HG02884 (cell line): Measurements from ENCODE around the gene YJU2.

ENCODE experiments used
- ATAC-seq: cut with Tn5 transposase; IDR thresholded peaks from one replicate; pipeline ENCODE4 v1.9.1; 2021; ENCODE audit warnings: mild to moderate bottlenecking, moderate library complexity; ENCODE audit not compliant: unreplicated experiment

Gene YJU2

GRCh38 chr19:4295972-4296771, 49.3 kb downstream of the YJU2 start:
- ATAC-seq: no peak

- ATAC-seq: no peak
These were observed 51.3 kb downstream of the YJU2 start for GRCh38 chr19:4297901-4298809.

DNA sequence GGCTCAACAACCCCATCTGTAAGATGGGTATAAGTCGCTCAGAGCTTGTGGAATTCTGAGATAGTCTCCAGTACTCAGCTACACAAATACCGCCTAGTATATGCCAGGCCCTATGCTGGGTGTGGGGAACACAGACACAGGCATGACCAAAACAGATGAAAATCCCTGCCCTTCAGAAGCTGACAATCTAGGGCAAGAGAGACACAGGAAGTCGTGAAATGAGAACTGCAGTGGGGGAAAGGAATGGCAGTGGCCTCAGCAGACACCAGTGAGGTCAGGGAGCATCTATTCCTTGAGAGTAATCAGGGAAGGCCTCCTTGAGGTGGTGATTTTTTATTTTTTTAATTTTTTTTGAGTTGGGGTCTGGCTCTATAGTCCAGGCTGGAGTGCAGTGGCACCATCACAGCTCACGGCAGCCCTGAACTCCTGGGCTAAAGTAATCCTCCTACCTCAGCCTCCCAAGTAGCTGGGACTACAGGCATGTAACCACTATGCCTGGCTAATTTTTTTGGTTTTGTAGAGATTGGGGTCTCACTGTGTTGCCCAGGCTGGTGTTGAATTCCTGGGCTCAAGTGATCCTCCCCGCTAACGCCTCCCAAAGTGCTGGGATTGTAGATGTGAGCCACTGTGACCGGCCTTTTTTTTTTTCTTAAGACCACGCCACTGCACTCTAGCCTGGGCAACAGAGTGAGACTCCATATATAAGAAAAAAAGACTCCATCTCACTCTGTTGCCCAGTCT, 52.1 kb downstream of the YJU2 start:
- no peak for ATAC-seq

- no peak for ATAC-seq
These were observed 53.7 kb downstream of the YJU2 start for GRCh38 chr19:4300589-4300988.

GRCh38 chr19:4301590-4302242, 54.8 kb downstream of the YJU2 start:
- ATAC-seq: no peak

- ATAC-seq: no peak
These were observed 55.4 kb downstream of the YJU2 start, which contains the start of gene TMIGD2 for GRCh38 chr19:4302243-4302640. TMIGD2 (minus strand) TSS chr19:4302389; CDS start chr19:4302385, 4 bp downstream.

- ATAC-seq: no peak
These were observed 57.1 kb downstream of the YJU2 start for GRCh38 chr19:4303819-4304537.

DNA sequence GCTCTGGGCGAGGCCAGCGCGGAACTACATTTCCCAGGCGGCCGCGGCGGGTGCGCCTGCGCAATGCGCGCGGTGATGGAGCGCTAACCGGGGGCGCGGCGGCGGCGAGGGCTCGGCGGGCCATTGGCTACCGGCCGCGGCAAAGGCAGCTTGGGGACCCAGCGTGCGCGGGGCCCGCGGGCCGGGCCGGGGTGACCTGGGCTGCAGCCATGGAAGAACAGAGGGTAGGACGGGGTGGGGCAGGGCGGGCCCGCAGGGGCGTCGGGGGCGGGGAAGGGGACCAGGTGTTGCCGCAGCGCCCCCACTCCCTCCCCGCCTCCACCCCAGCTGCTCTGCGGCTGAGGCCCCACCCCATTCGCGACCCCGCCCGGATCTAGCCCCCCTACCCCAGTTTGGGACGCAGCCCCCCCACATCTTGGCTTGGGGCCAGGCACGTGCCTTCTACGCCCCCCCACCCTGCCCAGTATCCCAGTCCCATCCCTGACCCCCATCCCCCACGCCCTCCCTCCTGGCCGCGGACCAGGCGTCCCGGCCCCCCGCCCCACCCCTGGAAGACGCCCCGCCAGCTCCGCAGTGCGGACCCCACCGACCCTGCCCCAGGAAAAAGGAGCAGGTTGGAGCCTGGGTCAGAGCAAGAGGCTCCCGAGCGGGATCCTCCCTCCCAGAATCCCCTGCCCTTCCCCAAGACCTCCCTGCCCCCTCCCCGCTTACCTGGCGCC, 57.8 kb downstream of the YJU2 start, which contains the start of gene FSD1:
TSS of gene FSD1 (plus strand) at position 61 of the 719 bp plus-strand sequence. CDS start at position 210, 149 bp downstream.
- ATAC-seq: no peak

- no peak for ATAC-seq
These were observed 58.4 kb downstream of the YJU2 start for GRCh38 chr19:4305257-4305612.

DNA sequence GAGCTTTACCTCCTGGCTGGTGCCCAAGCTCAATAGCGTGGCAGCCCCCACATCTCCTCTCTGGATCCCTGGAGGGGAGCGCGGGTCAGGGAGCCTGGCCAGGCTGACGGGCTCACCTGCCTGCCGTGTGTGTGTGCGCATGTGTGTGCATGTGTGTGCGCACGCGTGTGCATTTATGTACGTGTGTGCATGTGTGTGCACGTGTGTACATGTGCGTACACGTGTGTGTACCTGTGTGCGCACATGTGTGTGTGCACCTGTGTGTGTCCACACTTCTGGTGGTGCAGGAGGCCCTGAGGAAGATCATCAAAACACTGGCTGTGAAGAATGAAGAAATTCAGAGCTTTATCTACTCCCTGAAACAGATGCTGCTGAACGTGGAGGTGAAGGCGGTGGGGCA, 58.8 kb downstream of the YJU2 start:
- no peak for ATAC-seq

- no peak for ATAC-seq
These were observed 63.6 kb downstream of the YJU2 start for GRCh38 chr19:4310247-4311121.

DNA sequence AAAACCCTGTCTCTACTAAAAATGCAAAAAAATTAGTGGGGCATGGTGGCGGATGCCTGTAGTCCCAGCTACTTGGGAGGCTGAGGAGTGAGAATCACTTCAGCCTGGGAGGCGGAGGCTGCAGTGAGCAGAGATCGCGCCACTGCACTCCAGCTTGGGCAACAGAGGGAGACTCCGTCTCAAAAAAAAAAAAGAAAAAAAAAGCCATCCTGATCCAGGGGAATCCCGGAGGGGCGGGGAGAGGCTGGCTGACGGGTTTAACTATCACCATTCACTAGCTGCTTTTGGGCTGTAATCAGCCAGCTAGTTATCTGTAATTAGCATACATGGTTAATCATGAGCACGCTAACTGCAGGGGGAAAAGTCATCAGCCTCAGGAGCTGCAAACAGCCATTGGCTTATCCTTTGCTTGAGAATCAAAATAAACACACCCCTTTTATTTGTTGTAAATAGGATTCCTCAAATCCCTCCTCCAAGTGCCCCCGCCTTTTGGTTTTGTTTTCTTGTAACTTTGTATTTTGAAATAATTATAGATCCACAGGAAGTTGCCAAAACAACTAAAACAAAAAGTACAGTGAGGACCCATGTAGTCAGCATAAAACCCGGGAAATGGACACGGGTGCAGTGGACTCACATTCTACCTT, 67.1 kb downstream of the YJU2 start:
- no peak for ATAC-seq

DNA sequence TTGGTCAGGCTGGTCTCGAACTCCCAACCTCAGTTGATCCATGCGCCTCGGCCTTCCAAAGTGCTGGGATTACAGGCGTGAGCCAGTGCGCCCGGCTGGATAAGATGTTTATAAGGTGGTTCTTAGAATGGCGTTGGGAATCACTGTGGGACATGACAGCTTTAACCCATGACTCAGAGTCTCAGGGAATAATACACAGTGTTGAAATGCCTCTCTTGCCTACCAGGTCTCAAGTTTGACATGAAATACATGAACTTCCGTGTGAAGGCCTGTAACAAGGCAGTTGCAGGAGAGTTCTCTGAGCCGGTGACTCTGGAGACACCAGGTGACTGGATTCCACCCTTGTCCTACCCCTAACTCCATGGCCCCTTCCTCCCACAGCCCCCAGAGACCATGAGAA, 70.1 kb downstream of the YJU2 start:
- ATAC-seq: no peak

DNA sequence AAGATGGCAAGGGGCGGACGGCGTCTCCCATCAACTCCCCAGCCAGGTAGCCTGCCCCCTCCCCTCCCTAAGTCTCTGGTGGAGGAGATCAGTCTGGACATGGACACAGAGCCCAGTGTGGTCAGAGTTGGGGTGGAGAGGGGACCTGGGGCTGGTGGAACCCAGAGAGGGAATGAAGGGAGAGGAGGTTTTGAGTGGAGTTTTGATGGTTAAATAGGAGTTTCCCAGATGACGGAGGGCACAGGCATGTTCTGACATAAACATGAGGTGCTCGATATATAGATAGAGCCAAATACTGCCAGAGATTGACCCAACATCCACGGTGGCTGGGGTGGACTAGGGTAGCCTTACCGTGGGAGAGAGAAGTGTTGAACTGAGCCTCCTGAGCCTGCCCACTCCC, 71.6 kb downstream of the YJU2 start:
- ATAC-seq: no peak
